Endothelial cell of umbilical vein (primary cell): Measurements from ENCODE around the gene PTPRK.

Experiments
- EZH2 ChIP-seq: IDR thresholded peaks from 2 replicates; pipeline ENCODE4 v1.6.1; 2012; ENCODE audit warnings: borderline replicate concordance, low read depth, mild to moderate bottlenecking, moderate library complexity, low read length, inconsistent platforms; ENCODE audit not compliant: severe bottlenecking
- POLR2A ChIP-seq: IDR thresholded peaks from 2 replicates; pipeline ENCODE4 v1.6.1; 2012; ENCODE audit warnings: low read depth, mild to moderate bottlenecking, control low read depth, low read length
- POLR2AphosphoS5 ChIP-seq: IDR thresholded peaks from 2 replicates; pipeline ENCODE4 v1.6.1; 2012; ENCODE audit warnings: low read depth, mild to moderate bottlenecking, control low read depth, low read length, moderate library complexity; ENCODE audit not compliant: insufficient read depth
- TF ChIP-seq, protein P1 (sequence below): IDR thresholded peaks from 2 replicates; pipeline ENCODE4 v1.6.1; 2011; ENCODE audit not compliant: insufficient read depth, insufficient read length
- TF ChIP-seq, protein P2 (sequence below), 2 donors: IDR thresholded peaks; 1 replicate in 1 of 2; 2 replicates in 1 of 2; pipeline ENCODE4 v1.5.1; 2011; ENCODE audit warnings: low read length in 2 of 2, mild to moderate bottlenecking in 2 of 2, moderate library complexity in 2 of 2, control low read depth in 1 of 2, inconsistent platforms in 1 of 2, low read depth in 1 of 2; ENCODE audit not compliant: insufficient read depth in 1 of 2; ENCODE audit errors: extremely low read depth in 1 of 2

DNA sequence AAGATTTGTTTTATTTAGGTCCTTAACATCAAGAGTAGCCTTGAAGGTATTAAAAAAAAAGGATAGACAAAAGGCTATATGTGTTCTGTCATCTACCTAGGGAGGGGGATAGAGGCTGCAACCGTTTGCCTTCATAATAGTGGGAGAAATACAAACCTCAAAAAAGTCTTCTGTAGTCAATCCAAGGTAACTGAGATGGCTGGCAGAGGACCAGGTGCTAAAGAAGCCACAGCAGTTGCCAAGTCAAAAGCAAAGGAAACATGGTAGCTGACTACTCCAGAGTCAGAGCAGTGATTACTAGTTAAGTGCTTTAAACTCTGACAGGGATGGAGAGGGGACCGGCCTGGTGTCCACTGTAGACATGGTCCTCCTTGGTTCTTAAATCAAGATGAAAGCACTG, 249.4 kb downstream of the PTPRK start:
- TF ChIP-seq, protein P1, sequence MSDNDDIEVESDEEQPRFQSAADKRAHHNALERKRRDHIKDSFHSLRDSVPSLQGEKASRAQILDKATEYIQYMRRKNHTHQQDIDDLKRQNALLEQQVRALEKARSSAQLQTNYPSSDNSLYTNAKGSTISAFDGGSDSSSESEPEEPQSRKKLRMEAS = no peak
- TF ChIP-seq, protein P2, sequence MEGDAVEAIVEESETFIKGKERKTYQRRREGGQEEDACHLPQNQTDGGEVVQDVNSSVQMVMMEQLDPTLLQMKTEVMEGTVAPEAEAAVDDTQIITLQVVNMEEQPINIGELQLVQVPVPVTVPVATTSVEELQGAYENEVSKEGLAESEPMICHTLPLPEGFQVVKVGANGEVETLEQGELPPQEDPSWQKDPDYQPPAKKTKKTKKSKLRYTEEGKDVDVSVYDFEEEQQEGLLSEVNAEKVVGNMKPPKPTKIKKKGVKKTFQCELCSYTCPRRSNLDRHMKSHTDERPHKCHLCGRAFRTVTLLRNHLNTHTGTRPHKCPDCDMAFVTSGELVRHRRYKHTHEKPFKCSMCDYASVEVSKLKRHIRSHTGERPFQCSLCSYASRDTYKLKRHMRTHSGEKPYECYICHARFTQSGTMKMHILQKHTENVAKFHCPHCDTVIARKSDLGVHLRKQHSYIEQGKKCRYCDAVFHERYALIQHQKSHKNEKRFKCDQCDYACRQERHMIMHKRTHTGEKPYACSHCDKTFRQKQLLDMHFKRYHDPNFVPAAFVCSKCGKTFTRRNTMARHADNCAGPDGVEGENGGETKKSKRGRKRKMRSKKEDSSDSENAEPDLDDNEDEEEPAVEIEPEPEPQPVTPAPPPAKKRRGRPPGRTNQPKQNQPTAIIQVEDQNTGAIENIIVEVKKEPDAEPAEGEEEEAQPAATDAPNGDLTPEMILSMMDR (IDR thresholded peaks at IDR 0.05; ENCODE audit: extremely low read depth in 1 of 2, insufficient read depth in 1 of 2, low read depth in 1 of 2, low read length in 2 of 2) = no peak
- TF ChIP-seq POLR2AphosphoS5 (no peak), POLR2A (no peak), EZH2 (no peak)
